HCT116 (cell line): ENCODE measurements around the gene ECSCR. TPM values are rescaled to one million over a fixed set of nuclear protein-coding genes. Genes with fewer than 3 reads are reported as not detected.

ENCODE experiments used
- ATAC-seq: fragments of 200-7000 bp; cut with Tn5 transposase; 2 replicates; pipeline ENCODE4 v1.9.1; 2020; ENCODE audit warnings: mild to moderate bottlenecking, moderate library complexity
- BruUV-seq: library from RNA; stranded (reverse); fragments of 400-500 nt; replicated peaks from 2 replicates; lab custom pipeline; 2021; lab: Mats Ljungman, UMichigan
- CTCF ChIA-PET: fragments of 300-600 bp; sonication (Branson Sonifier 250); formaldehyde crosslinking; loops from one replicate; lab custom pipeline; 2021; ENCODE audit warnings: antibody characterized with exemption; lab: Charles Lee
- POLR2A ChIA-PET: fragments of 300-600, 350-600 bp; sonication (Branson Sonifier 250); formaldehyde crosslinking; loops from one replicate; lab custom pipeline; 2021; ENCODE audit warnings: antibody characterized with exemption; lab: Charles Lee
- RAD21 ChIA-PET, 2 experiments: fragments of 300-600 bp; sonication (Branson Sonifier 250); formaldehyde crosslinking; loops; one replicate each; lab custom pipeline; 2023; ENCODE audit warnings: low total read pairs in 2 of 2; ENCODE audit not compliant: uncharacterized antibody in 2 of 2, unreplicated experiment in 2 of 2, low non-redundant PET in 1 of 2; lab: Charles Lee
- DNase-seq: peaks from one replicate; pipeline ENCODE4 v3.0.0-alpha.2; 2010; ENCODE audit warnings: low read depth, low spot score
- H2AFZ ChIP-seq: fragments of 200-600 bp; shearing (Covaris generic), sonication (generic); 2 replicates; pipeline ENCODE4 v1.6.1; 2017; ENCODE audit warnings: low read depth, mixed run types, mixed read lengths, antibody characterized with exemption, low read length; ENCODE audit not compliant: poor library complexity, severe bottlenecking
- H3K27ac ChIP-seq: 2 replicates; pipeline ENCODE4 v1.5.1; 2012; ENCODE audit warnings: low read depth, low read length
- H3K27me3 ChIP-seq: fragments of 200-600 bp; sonication (generic); 2 replicates; pipeline ENCODE4 v1.6.1; 2016; ENCODE audit warnings: mixed run types, low read length, mixed read lengths; ENCODE audit not compliant: insufficient read depth
- H3K36me3 ChIP-seq, 2 experiments: fragments of 200-500 bp in 1 of 2; fragments of 200-600 bp in 1 of 2; sonication (Bioruptor generic) in 1 of 2; sonication (generic) in 1 of 2; 2 replicates each; pipeline versions ENCODE4 v1.5.1 to v1.6.1; 2014 to 2016; ENCODE audit warnings: low read length in 2 of 2, inconsistent platforms in 1 of 2, mixed read lengths in 1 of 2, mixed run types in 1 of 2; ENCODE audit not compliant: insufficient read depth in 2 of 2, control insufficient read depth in 1 of 2
- H3K4me1 ChIP-seq, 2 experiments: fragments of 200-600 bp in 1 of 2; sonication (generic) in 1 of 2; 2 replicates each; pipeline versions ENCODE4 v1.5.1 to v1.6.1; 2012 to 2017; ENCODE audit warnings: low read length in 2 of 2, inconsistent platforms in 1 of 2, mild to moderate bottlenecking in 1 of 2, mixed read lengths in 1 of 2, mixed run types in 1 of 2, moderate library complexity in 1 of 2; ENCODE audit not compliant: insufficient read depth in 2 of 2, control insufficient read depth in 1 of 2
- H3K4me2 ChIP-seq: fragments of 200-600 bp; sonication (generic); 2 replicates; pipeline ENCODE4 v1.6.1; 2017; ENCODE audit warnings: mixed run types, low read length, mixed read lengths
- H3K4me3 ChIP-seq, 2 experiments: fragments of 200-600 bp in 1 of 2; sonication (generic) in 1 of 2; replicated peaks in 1 of 2; 2 replicates each; pipeline ENCODE4 v1.5.1; 2011 to 2016; ENCODE audit warnings: low read length in 2 of 2, control low read depth in 1 of 2, low read depth in 1 of 2, mild to moderate bottlenecking in 1 of 2, mixed read lengths in 1 of 2, mixed run types in 1 of 2
- H3K79me2 ChIP-seq: fragments of 200-600 bp; sonication (generic); 2 replicates; pipeline ENCODE4 v1.6.1; 2017; ENCODE audit warnings: mild to moderate bottlenecking, mixed run types, low read length, moderate library complexity, mixed read lengths; ENCODE audit not compliant: insufficient read depth
- H3K9ac ChIP-seq: fragments of 200-600 bp; sonication (generic); 2 replicates; pipeline ENCODE4 v1.6.1; 2016; ENCODE audit warnings: low read length, mixed read lengths
- H3K9me2 ChIP-seq: fragments of 200-600 bp; sonication (generic), shearing (Covaris generic); 2 replicates; pipeline ENCODE4 v1.6.1; 2017; ENCODE audit warnings: mixed run types, mild to moderate bottlenecking, moderate library complexity; ENCODE audit not compliant: insufficient read depth
- H3K9me3 ChIP-seq, 2 experiments: fragments of 200-500 bp in 1 of 2; fragments of 200-600 bp in 1 of 2; sonication (Bioruptor generic) in 1 of 2; sonication (generic) in 1 of 2; 2 replicates each; pipeline ENCODE4 v1.6.1; 2014 to 2017; ENCODE audit warnings: low read length in 2 of 2, mixed read lengths in 2 of 2, inconsistent platforms in 1 of 2, low read depth in 1 of 2, mild to moderate bottlenecking in 1 of 2, mixed run types in 1 of 2, moderate library complexity in 1 of 2; ENCODE audit not compliant: control insufficient read depth in 1 of 2, insufficient read depth in 1 of 2
- H4K20me1 ChIP-seq: fragments of 200-600 bp; sonication (generic), shearing (Covaris generic); 2 replicates; pipeline ENCODE4 v1.6.1; 2017; ENCODE audit warnings: mixed run types, mild to moderate bottlenecking, moderate library complexity; ENCODE audit not compliant: insufficient read depth
- CEBPB ChIP-seq: IDR thresholded peaks from 2 replicates; pipeline ENCODE4 v1.6.1; 2012; ENCODE audit warnings: low read depth
- ELF1 ChIP-seq: IDR thresholded peaks from 2 replicates; pipeline ENCODE4 v1.6.1; 2012; ENCODE audit warnings: low read depth, borderline replicate concordance
- FOSL1 ChIP-seq: IDR thresholded peaks from 2 replicates; pipeline ENCODE4 v1.6.1; 2012; ENCODE audit warnings: low read depth
- POLR2AphosphoS5 ChIP-seq: IDR thresholded peaks from 2 replicates; pipeline ENCODE4 v1.6.1; 2011; ENCODE audit warnings: mild to moderate bottlenecking, low read depth, low read length, moderate library complexity
- SIN3A ChIP-seq: IDR thresholded peaks from 2 replicates; pipeline ENCODE4 v1.6.1; 2012; ENCODE audit warnings: low read depth
- TCF7L2 ChIP-seq: IDR thresholded peaks from 2 replicates; pipeline ENCODE4 v1.7.0; 2011; ENCODE audit warnings: borderline replicate concordance, inconsistent platforms; ENCODE audit not compliant: insufficient read depth, insufficient read length; ENCODE audit errors: extremely low read depth
- YY1 ChIP-seq: IDR thresholded peaks from 2 replicates; pipeline ENCODE4 v1.6.1; 2011; ENCODE audit warnings: low read length, low read depth, moderate library complexity, mild to moderate bottlenecking; ENCODE audit not compliant: insufficient replicate concordance; ENCODE audit errors: extremely low read depth
- ZNF274 ChIP-seq: fragments of 200-500 bp; sonication (Bioruptor generic); IDR thresholded peaks from 2 replicates; pipeline ENCODE4 v1.6.1; 2014; ENCODE audit warnings: mild to moderate bottlenecking, low read depth, low read length, inconsistent platforms
- intact Hi-C: fragments of 100-400 bp; cut with micrococcal nuclease; formaldehyde crosslinking; loops from 2 replicates; pipeline ENCODE4 v1.10.0; 2022
- total RNA-seq: library from RNA; stranded (reverse); gene quantifications from one replicate; pipeline ENCODE4 v1.2.1, GENCODE V29; 2021; ENCODE audit not compliant: unreplicated experiment
- TF ChIP-seq, protein P1 (sequence below), 3 experiments: fragments of 200-600 bp in 1 of 3; sonication (generic) in 1 of 3; IDR thresholded peaks in 2 of 3; conservative IDR thresholded peaks in 1 of 3; 2 replicates each; pipeline ENCODE4 v1.5.1; 2012 to 2017; ENCODE audit warnings: low read depth in 2 of 3, low read length in 2 of 3, antibody characterized with exemption in 1 of 3, borderline replicate concordance in 1 of 3, control low read depth in 1 of 3, mild to moderate bottlenecking in 1 of 3, mixed read lengths in 1 of 3, mixed run types in 1 of 3, moderate library complexity in 1 of 3; ENCODE audit not compliant: insufficient read depth in 1 of 3
- TF ChIP-seq, protein P2 (sequence below): IDR thresholded peaks from 2 replicates; pipeline ENCODE4 v1.6.1; 2012
- TF ChIP-seq, protein P3 (sequence below): IDR thresholded peaks from 2 replicates; pipeline ENCODE4 v1.6.1; 2012; ENCODE audit warnings: low read depth

The ECSCR gene
- total RNA-seq, 1 experiment from 2014 or later: not detected

DNA sequence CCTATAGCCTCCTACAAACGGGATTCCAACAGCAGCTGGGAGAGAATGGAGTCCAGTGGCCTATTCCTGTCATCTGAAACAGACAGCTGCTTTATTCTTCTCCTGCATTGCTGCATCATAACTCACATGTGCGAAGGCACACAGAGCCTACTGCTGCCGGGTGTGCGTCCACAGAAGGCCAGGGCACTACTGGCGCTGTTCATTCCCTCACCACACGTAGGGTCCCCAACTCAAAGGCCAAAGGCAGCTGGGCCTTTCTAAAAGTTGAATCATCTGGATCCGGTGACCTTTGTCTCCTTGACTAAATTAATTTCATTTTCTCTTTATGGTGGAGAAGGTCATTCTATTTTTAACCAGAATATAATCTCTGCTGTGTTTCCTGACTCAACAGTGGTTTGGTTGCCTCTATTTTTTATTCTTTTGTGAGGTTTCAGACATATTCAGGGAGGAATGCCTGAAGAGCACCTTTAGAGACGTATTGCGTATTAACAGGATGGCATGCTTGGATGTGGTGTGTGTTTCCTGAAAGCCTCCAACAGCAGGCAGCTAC, 47.9 kb downstream of the ECSCR start:
- ChIA-PET CTCF (no interaction called here), RAD21 (no interaction called here)
- no peak for DNase-seq
- H4K20me1 ChIP-seq: no peaks in the 10 kb centered on the region
- intact Hi-C loops: no loop called here
- H3K4me2 ChIP-seq: no peak overlapping the region
- TF ChIP-seq FOSL1: no peak
- no peak for TF ChIP-seq SIN3A
- TF ChIP-seq, protein P1, sequence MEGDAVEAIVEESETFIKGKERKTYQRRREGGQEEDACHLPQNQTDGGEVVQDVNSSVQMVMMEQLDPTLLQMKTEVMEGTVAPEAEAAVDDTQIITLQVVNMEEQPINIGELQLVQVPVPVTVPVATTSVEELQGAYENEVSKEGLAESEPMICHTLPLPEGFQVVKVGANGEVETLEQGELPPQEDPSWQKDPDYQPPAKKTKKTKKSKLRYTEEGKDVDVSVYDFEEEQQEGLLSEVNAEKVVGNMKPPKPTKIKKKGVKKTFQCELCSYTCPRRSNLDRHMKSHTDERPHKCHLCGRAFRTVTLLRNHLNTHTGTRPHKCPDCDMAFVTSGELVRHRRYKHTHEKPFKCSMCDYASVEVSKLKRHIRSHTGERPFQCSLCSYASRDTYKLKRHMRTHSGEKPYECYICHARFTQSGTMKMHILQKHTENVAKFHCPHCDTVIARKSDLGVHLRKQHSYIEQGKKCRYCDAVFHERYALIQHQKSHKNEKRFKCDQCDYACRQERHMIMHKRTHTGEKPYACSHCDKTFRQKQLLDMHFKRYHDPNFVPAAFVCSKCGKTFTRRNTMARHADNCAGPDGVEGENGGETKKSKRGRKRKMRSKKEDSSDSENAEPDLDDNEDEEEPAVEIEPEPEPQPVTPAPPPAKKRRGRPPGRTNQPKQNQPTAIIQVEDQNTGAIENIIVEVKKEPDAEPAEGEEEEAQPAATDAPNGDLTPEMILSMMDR (IDR thresholded peaks at IDR 0.05 in 2 of 3, conservative IDR thresholded peaks at IDR 0.05 in 1 of 3; ENCODE audit: borderline replicate concordance in 1 of 3, insufficient read depth in 1 of 3, low read depth in 2 of 3, low read length in 2 of 3): no peak
- no peak for TF ChIP-seq CEBPB
- TF ChIP-seq, all 23 proteins: peak for 0
- POLR2A ChIA-PET: no interaction called here
- no peak for ATAC-seq
- BruUV-seq: no TSS peak
- no peak overlapping the region for H2AFZ ChIP-seq
- no peaks in the 10 kb centered on the region for H3K9me3 ChIP-seq
- H3K79me2 ChIP-seq: no peaks in the 10 kb centered on the region
- no peak overlapping the region for H3K9ac ChIP-seq
- H3K4me1 ChIP-seq: peaks cover 3 to 18% of the 10 kb centered on the region in 2 experiments; a peak in 3 of 4 replicates
- no peak overlapping the region for H3K4me3 ChIP-seq
- H3K27ac ChIP-seq: no peak overlapping the region
- H3K27me3 ChIP-seq: no peaks in the 10 kb centered on the region
- H3K9me2 ChIP-seq: no peaks in the 10 kb centered on the region
- no peaks in the 10 kb centered on the region for H3K36me3 ChIP-seq

DNA sequence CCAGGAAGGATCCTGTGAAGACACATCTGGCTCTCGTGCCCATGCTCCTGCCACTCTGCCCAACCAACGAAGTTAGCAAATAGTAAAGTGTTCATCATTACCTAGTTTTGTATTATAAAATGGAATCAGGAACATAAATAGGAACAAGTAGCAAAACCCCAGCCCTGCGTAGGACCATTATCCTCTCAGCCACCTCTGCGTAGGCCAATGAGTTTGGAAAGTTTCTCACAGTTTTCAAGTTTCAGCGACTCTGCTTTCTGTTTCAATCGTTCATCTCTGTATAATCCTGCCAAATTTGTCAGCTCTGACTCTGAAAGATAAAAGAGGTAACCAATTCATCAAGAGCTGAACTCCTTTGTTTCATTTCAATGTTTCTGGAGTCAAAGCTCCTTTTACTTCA, 48.6 kb downstream of the ECSCR start:
- CTCF ChIA-PET: no interaction called here

More for the DNA sequence above, 48.6 kb downstream of the ECSCR start:
- H3K79me2 ChIP-seq: no peaks in the 10 kb centered on the region
- DNase-seq: no peak
- RAD21 ChIA-PET: no interaction called here
- POLR2A ChIA-PET: no interaction called here
- no peaks in the 10 kb centered on the region for H3K27me3 ChIP-seq
- no TSS peak for BruUV-seq
- no peaks in the 10 kb centered on the region for H3K36me3 ChIP-seq
- intact Hi-C loops: no loop called here
- no peaks in the 10 kb centered on the region for H4K20me1 ChIP-seq
- no peak overlapping the region for H3K27ac ChIP-seq
- ATAC-seq: no peak
- H3K9ac ChIP-seq: no peak overlapping the region
- H2AFZ ChIP-seq: no peak overlapping the region
- TF ChIP-seq POLR2AphosphoS5 (no peak), ELF1 (no peak), YY1 (no peak), TCF7L2 (no peak), CEBPB (no peak), ZNF274 (no peak)
- TF ChIP-seq, protein P2, sequence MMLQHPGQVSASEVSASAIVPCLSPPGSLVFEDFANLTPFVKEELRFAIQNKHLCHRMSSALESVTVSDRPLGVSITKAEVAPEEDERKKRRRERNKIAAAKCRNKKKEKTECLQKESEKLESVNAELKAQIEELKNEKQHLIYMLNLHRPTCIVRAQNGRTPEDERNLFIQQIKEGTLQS: no peak
- TF ChIP-seq, protein P3, sequence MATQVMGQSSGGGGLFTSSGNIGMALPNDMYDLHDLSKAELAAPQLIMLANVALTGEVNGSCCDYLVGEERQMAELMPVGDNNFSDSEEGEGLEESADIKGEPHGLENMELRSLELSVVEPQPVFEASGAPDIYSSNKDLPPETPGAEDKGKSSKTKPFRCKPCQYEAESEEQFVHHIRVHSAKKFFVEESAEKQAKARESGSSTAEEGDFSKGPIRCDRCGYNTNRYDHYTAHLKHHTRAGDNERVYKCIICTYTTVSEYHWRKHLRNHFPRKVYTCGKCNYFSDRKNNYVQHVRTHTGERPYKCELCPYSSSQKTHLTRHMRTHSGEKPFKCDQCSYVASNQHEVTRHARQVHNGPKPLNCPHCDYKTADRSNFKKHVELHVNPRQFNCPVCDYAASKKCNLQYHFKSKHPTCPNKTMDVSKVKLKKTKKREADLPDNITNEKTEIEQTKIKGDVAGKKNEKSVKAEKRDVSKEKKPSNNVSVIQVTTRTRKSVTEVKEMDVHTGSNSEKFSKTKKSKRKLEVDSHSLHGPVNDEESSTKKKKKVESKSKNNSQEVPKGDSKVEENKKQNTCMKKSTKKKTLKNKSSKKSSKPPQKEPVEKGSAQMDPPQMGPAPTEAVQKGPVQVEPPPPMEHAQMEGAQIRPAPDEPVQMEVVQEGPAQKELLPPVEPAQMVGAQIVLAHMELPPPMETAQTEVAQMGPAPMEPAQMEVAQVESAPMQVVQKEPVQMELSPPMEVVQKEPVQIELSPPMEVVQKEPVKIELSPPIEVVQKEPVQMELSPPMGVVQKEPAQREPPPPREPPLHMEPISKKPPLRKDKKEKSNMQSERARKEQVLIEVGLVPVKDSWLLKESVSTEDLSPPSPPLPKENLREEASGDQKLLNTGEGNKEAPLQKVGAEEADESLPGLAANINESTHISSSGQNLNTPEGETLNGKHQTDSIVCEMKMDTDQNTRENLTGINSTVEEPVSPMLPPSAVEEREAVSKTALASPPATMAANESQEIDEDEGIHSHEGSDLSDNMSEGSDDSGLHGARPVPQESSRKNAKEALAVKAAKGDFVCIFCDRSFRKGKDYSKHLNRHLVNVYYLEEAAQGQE: no peak
- peaks cover 3 to 18% of the 10 kb centered on the region in 2 experiments; a peak in 3 of 4 replicates for H3K4me1 ChIP-seq
- no peak overlapping the region for H3K4me2 ChIP-seq
- no peak overlapping the region for H3K4me3 ChIP-seq
- no peaks in the 10 kb centered on the region for H3K9me2 ChIP-seq
- H3K9me3 ChIP-seq: no peaks in the 10 kb centered on the region
